ENCODE data around the gene CORO6. TPM values are rescaled to one million over a fixed set of nuclear protein-coding genes. Genes with fewer than 3 reads are reported as not detected.

CORO6 gene
- total RNA-seq, 2 experiments from 2014 or later: 2.8 to 3.3 TPM

DNA sequence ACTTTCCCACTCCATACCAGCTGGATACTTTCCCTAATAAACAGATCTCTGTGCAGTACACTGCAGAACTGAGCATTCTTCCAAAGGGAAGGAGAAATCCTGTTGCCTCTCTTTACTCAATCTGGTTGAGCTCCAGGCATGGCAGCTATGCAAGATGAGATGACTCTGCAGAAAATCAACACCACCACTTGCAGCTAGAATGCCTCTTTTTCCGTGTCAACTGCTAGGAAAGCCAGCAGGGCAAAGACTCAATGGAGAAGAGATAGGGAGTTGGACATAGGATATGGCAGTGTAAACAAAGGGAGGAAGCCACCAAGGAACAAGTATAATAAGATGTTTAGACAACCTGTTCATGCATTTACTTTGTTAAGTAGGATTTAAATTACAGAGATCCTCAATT, 40.4 kb upstream of the CORO6 start:
- Mint-ChIP-seq H3K9me3 (no peaks in the 10 kb centered on the region), H3K27ac (peak overlapping the region; percentile 55), H3K4me1 (ENCODE audit: low read depth) (peaks cover 29% of the 10 kb centered on the region), H3K36me3 (ENCODE audit: low read depth) (peaks cover 80% of the 10 kb centered on the region), H3K27me3 (no peaks in the 10 kb centered on the region), H3K4me3 (no peak overlapping the region)
- Histone ChIP-seq H3K36me3 (ENCODE audit: insufficient read depth, low read length) (peaks cover 68% of the 10 kb centered on the region), H3K27ac (ENCODE audit: low read depth in 1 of 2, low read length in 2 of 2) (no peak overlapping the region), H3K9me3 (ENCODE audit: control insufficient read depth in 1 of 2, insufficient read depth in 1 of 2, low read length in 2 of 2) (no peaks in the 10 kb centered on the region), H3K27me3 (ENCODE audit: control insufficient read depth in 1 of 2, insufficient read depth in 2 of 2, low read length in 2 of 2) (no peaks in the 10 kb centered on the region), H3K4me3 (ENCODE audit: low read length) (no peak overlapping the region), H3K4me1 (ENCODE audit: insufficient read depth, low read length) (no peaks in the 10 kb centered on the region)
- ATAC-seq (ENCODE audit: poor library complexity): no peak
- intact Hi-C loops (cut with DNase I, micrococcal nuclease): loop anchor here in 1 of 2 experiments (10.0 kb wide), 1 partner anchor 432 kb away; no protein-coding TSS in a partner anchor
- no peak for DNase-seq
- CTCF ChIA-PET: interaction anchor here (0.6 to 1.8 kb wide), 5 partner anchors 12 to 143 kb away, joined by 3 to 6 read pairs (median 4); no protein-coding TSS in a partner anchor
- POLR2A ChIA-PET: no interaction called here
- TF ChIP-seq, protein P1, sequence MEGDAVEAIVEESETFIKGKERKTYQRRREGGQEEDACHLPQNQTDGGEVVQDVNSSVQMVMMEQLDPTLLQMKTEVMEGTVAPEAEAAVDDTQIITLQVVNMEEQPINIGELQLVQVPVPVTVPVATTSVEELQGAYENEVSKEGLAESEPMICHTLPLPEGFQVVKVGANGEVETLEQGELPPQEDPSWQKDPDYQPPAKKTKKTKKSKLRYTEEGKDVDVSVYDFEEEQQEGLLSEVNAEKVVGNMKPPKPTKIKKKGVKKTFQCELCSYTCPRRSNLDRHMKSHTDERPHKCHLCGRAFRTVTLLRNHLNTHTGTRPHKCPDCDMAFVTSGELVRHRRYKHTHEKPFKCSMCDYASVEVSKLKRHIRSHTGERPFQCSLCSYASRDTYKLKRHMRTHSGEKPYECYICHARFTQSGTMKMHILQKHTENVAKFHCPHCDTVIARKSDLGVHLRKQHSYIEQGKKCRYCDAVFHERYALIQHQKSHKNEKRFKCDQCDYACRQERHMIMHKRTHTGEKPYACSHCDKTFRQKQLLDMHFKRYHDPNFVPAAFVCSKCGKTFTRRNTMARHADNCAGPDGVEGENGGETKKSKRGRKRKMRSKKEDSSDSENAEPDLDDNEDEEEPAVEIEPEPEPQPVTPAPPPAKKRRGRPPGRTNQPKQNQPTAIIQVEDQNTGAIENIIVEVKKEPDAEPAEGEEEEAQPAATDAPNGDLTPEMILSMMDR (IDR thresholded peaks at IDR 0.05): no peak

DNA sequence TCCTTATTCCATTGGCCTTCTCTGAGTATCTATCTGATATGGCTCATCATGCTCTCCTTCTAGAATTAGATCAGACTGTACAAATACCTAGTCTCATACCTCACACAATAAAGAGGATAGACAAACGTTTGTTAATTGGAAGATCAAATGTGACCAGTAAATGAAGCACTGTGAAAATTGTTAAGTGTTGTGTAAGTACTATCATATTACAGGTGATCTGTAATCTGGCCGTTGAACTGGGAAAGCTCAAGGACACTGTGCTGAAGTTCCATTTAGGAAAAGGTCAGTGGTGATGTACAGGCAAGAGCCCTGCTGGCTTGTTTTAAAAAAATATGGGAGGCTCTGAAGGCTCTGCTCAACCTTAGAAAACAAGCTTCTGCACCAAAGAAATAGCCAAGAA, 38.5 kb upstream of the CORO6 start:
- Histone ChIP-seq H3K9me3 (ENCODE audit: control insufficient read depth in 1 of 2, insufficient read depth in 1 of 2, low read length in 2 of 2) (no peaks in the 10 kb centered on the region), H3K27ac (ENCODE audit: low read depth in 1 of 2, low read length in 2 of 2) (no peak overlapping the region), H3K36me3 (ENCODE audit: insufficient read depth, low read length) (peaks cover 59% of the 10 kb centered on the region), H3K4me3 (ENCODE audit: low read length) (no peak overlapping the region), H3K4me1 (ENCODE audit: insufficient read depth, low read length) (no peaks in the 10 kb centered on the region), H3K27me3 (ENCODE audit: control insufficient read depth in 1 of 2, insufficient read depth in 2 of 2, low read length in 2 of 2) (no peaks in the 10 kb centered on the region)
- no peak overlapping the region for H3K27ac Mint-ChIP-seq
- no peaks in the 10 kb centered on the region for H3K9me3 Mint-ChIP-seq
- no peaks in the 10 kb centered on the region for H3K27me3 Mint-ChIP-seq
- H3K4me3 Mint-ChIP-seq: no peak overlapping the region
- CTCF ChIA-PET: no interaction called here
- DNase-seq (no peak), ATAC-seq (ENCODE audit: poor library complexity) (no peak)
- peaks cover 77% of the 10 kb centered on the region for H3K36me3 Mint-ChIP-seq (ENCODE audit: low read depth)
- TF ChIP-seq, protein P1 (IDR thresholded peaks at IDR 0.05): no peak
- POLR2A ChIA-PET: no interaction called here
- intact Hi-C loops (cut with DNase I, micrococcal nuclease): loop anchor here in 1 of 2 experiments (10.0 kb wide), 1 partner anchor 434 kb away; no protein-coding TSS in a partner anchor
- H3K4me1 Mint-ChIP-seq (ENCODE audit: low read depth): peaks cover 27% of the 10 kb centered on the region

DNA sequence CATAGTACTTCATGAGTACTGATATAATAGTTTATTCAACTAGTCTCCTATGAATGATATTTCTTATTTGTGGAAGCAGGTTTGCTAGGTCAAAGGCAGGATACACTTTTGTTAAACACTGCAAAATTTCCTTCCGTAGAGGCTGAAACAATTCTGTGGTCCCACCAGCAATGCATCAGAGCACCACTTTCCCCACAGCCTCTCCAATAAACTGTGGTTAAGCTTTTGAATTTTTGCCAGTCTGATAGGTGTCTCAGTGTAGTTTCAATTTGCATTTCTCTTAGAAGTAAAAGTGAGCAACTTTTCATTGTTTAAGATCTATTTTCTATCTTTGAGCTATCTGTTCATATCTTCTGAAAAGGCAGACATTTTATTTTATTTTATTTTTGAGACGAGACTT, 36.4 kb upstream of the CORO6 start:
- ChIA-PET CTCF (no interaction called here), POLR2A (interaction anchor here (1.4 kb wide), 1 partner anchor 101 kb away, joined by 5 read pairs; no protein-coding TSS in a partner anchor)
- no peaks in the 10 kb centered on the region for H3K4me1 ChIP-seq (ENCODE audit: insufficient read depth, low read length)
- H3K9me3 ChIP-seq (ENCODE audit: control insufficient read depth in 1 of 2, insufficient read depth in 1 of 2, low read length in 2 of 2): no peaks in the 10 kb centered on the region
- intact Hi-C loops (cut with DNase I, micrococcal nuclease): no loop called here
- H3K4me1 Mint-ChIP-seq (ENCODE audit: low read depth): peaks cover 18% of the 10 kb centered on the region
- peak overlapping the region; percentile 30 for H3K4me3 Mint-ChIP-seq
- H3K4me3 ChIP-seq (ENCODE audit: low read length): no peak overlapping the region
- ATAC-seq (ENCODE audit: poor library complexity) (peak; percentile 39), DNase-seq (peak in 2 of 14 experiments; percentile 13 to 31)
- TF ChIP-seq, protein P1 (IDR thresholded peaks at IDR 0.05): no peak
- no peaks in the 10 kb centered on the region for H3K27me3 Mint-ChIP-seq
- peak overlapping the region; percentile 80 for H3K27ac Mint-ChIP-seq
- H3K27ac ChIP-seq (ENCODE audit: low read depth in 1 of 2, low read length in 2 of 2): no peak overlapping the region
- H3K36me3 ChIP-seq (ENCODE audit: insufficient read depth, low read length): peaks cover 60% of the 10 kb centered on the region
- no peaks in the 10 kb centered on the region for H3K9me3 Mint-ChIP-seq
- H3K27me3 ChIP-seq (ENCODE audit: control insufficient read depth in 1 of 2, insufficient read depth in 2 of 2, low read length in 2 of 2): no peaks in the 10 kb centered on the region
- peaks cover 79% of the 10 kb centered on the region for H3K36me3 Mint-ChIP-seq (ENCODE audit: low read depth)
